Effector memory CD8-positive, alpha-beta T cell (primary cell): ENCODE measurements around the gene SLC29A4.
"Not testable (repeated sequence)": the region's sequence is repeated elsewhere in the genome, so short reads cannot be mapped to it uniquely, and the experiment has no call there.

Experiments
- ATAC-seq: fragments of 150-1000 bp; cut with Tn5 transposase; replicated peaks from 2 replicates; pipeline ENCODE4 v1.10.0; 2021; ENCODE audit warnings: mild to moderate bottlenecking, moderate library complexity
- DNase-seq, 3 experiments: peaks; one replicate each; pipeline ENCODE4 v3.0.0; 2021
- H3K27ac Mint-ChIP-seq, 2 donors: one replicate each; pipeline ENCODE4 v1.8.0; 2022; ENCODE audit warnings: mild to moderate bottlenecking in 2 of 2, mixed read lengths in 2 of 2, moderate library complexity in 2 of 2
- H3K27me3 Mint-ChIP-seq, 2 donors: one replicate each; pipeline ENCODE4 v1.8.0; 2022; ENCODE audit warnings: mixed read lengths in 2 of 2
- H3K36me3 Mint-ChIP-seq: one replicate; pipeline ENCODE4 v1.8.0; 2022; ENCODE audit warnings: mild to moderate bottlenecking, moderate library complexity, mixed read lengths; ENCODE audit not compliant: insufficient read depth
- H3K4me1 Mint-ChIP-seq, 2 donors: one replicate each; pipeline ENCODE4 v1.8.0; 2022; ENCODE audit warnings: low read depth in 2 of 2, mixed read lengths in 2 of 2
- H3K4me3 Mint-ChIP-seq, 2 donors: one replicate each; pipeline ENCODE4 v1.8.0; 2022; ENCODE audit warnings: mild to moderate bottlenecking in 2 of 2, mixed read lengths in 2 of 2, moderate library complexity in 2 of 2
- H3K9me3 Mint-ChIP-seq, 2 donors: one replicate each; pipeline ENCODE4 v1.8.0; 2022; ENCODE audit warnings: mixed read lengths in 2 of 2
- total RNA-seq, 9 experiments: gene quantifications; one replicate each; lab custom pipeline; 2026; lab: John Stamatoyannopoulos, UW

The SLC29A4 gene, protein sequence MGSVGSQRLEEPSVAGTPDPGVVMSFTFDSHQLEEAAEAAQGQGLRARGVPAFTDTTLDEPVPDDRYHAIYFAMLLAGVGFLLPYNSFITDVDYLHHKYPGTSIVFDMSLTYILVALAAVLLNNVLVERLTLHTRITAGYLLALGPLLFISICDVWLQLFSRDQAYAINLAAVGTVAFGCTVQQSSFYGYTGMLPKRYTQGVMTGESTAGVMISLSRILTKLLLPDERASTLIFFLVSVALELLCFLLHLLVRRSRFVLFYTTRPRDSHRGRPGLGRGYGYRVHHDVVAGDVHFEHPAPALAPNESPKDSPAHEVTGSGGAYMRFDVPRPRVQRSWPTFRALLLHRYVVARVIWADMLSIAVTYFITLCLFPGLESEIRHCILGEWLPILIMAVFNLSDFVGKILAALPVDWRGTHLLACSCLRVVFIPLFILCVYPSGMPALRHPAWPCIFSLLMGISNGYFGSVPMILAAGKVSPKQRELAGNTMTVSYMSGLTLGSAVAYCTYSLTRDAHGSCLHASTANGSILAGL
- 0 to 2.0 (median 0.26) reads per million in 9 experiments for total RNA-seq

DNA sequence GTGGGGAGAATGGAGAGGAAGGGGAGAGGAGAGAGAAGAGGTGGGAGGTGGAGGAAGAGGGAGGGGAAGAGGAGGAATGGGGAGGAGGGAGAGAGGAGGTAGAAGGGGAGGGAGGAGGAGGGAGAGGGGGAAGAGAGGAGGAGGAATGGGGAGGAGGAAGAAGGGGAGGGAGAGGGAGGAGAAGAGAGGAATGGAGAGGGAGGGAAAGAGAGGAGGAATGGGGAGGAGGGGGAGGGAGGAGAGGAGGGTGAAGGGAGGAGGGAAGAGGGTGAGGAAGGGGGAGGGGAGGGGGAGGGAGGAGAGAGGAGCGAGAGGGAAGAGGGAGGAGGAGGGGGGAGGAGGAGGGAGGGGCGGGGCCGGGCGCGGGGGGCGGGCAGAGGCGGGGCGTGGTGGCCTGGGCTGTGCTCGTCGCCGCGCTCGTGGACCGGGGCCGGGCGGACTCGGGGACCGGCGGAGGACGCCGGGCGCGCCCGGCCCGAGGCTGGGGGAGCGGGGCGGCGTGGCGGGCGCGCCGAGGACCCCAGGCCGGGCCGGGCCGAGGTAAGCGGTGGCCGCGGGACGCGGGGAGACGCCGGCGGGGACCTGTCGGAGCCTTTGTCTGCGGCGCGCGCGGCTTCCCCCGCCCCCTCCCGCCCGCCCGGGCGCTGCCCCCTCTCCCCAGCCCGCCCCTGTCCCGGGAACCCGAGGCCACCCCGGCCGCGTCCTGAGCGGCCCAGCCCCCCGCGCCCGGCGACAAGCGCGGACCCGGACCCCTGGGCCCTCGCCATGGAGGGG lies at the start of gene SLC29A4:
Gene SLC29A4 (plus strand): TSS at position 401 of the 774 bp plus-strand sequence. CDS start 4,874 bp downstream, outside the sequence.
- no peaks in the 10 kb centered on the region for H3K9me3 Mint-ChIP-seq
- DNase-seq (no peak), ATAC-seq (peak; percentile 62)
- H3K27me3 Mint-ChIP-seq: peaks cover 5 to 51% of the 10 kb centered on the region in 2 donors
- H3K4me3 Mint-ChIP-seq: peak within 1 kb of the TSS in 1 of 2 donors; percentile 19
- H3K27ac Mint-ChIP-seq: no peak within 1 kb of the TSS
- H3K4me1 Mint-ChIP-seq: peaks cover 0 to 1% of the 10 kb centered on the region in 2 donors
- no peaks in the 10 kb centered on the region for H3K36me3 Mint-ChIP-seq

DNA sequence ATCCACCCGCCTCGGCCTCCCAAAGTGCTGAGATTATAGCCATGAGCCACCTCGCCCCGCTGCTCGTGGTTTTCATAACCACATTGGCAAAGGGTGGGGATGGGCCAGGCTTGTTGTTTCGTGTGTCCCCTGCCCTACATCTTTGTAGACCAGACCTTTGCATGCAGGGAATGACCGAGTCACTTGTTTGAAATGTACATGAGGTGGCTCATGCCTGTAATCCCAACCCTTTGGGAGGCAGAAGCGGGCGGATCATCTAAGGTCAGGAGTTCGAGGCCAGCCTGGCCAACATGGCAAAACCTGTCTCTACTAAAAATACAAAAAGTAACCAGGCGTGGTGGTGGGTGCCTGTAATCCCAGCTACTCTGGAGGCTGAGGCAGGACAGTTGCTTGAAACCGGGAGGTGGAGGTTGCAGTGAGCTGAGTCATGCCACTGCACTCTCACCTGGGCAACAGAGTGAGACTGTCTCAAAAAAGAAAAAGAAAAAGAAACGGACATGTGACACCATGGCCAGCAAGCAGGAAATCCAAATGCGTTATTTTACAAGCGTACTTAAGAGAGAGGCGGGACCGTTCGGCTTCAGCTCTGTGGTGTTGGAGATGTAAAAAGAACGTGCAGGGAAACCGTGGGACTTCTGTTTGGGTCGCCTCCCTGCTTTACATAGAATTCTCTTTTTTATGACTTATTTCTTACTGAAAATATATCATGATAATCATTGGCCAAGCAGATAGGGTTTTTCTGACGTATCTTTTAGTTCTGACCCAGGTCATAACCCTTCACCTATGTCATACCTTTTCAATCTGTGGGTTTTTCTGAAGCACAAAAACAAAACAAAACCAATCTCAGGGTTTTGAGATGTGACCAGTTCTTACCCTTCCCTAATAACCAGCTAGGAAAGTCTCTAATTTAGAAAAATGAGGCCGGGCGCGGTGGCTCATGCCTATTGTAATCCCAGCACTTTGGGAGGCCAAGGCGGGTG lies 47.6 kb upstream of the SLC29A4 start:
- Mint-ChIP-seq H3K36me3 (peaks cover 26% of the 10 kb centered on the region), H3K4me3 (no peak overlapping the region), H3K4me1 (peaks cover 2 to 5% of the 10 kb centered on the region in 2 donors), H3K27me3 (peaks cover 7 to 11% of the 10 kb centered on the region in 2 donors), H3K9me3 (no peaks in the 10 kb centered on the region), H3K27ac (peak overlapping the region in 1 of 2 donors; percentile 53)
- no peak for DNase-seq
- ATAC-seq: no peak

DNA sequence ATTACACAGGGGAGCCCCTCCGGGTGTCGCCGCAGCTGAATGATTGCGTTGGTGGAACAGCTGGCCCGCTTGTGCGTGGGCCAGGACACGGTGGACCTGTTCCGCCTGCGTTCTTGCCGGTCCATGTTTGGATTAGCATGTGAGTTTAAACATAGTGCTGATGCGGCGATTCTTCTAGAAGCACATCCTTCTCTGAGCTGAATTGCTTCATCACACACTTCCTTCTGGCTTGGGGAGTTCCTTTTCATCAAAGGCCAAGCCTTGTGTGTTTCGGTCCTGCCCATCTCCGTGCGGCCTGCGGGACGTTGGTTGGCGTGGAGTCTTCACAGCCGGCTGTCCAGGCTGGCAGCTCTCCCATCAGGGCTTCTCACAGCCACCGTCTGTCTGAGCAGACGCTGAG lies 45.5 kb upstream of the SLC29A4 start:
- H3K27ac Mint-ChIP-seq: no peak overlapping the region
- H3K9me3 Mint-ChIP-seq: no peaks in the 10 kb centered on the region
- no peak overlapping the region for H3K4me3 Mint-ChIP-seq
- peaks cover 14 to 16% of the 10 kb centered on the region in 2 donors for H3K4me1 Mint-ChIP-seq
- H3K27me3 Mint-ChIP-seq: peaks cover 23 to 32% of the 10 kb centered on the region in 2 donors
- H3K36me3 Mint-ChIP-seq: peaks cover 7% of the 10 kb centered on the region
- ATAC-seq (no peak), DNase-seq (no peak)

DNA sequence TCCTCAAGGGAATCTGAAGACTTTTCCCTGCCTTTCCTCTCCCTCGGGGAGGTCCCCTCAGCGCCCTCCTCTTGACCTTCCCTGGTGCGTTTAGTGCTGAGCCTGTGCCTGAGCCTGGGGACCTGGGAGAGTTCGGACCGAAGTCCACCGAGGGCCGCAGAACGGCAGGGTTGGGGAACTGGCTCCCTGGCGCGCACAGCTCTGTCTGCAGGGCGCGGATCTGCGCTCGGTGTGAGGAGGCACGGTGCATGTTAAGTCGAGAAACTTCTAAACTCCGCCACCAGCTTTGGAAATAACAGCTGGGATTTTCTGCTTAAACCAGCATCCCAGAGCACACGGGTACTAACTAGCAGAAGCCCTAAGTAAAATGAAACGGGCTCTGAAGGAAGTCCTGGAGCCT lies 44.2 kb upstream of the SLC29A4 start:
- H3K27me3 Mint-ChIP-seq: peaks cover 29 to 32% of the 10 kb centered on the region in 2 donors
- no peaks in the 10 kb centered on the region for H3K9me3 Mint-ChIP-seq
- H3K4me3 Mint-ChIP-seq: no peak overlapping the region
- peaks cover 3% of the 10 kb centered on the region for H3K36me3 Mint-ChIP-seq
- ATAC-seq (no peak), DNase-seq (no peak)
- peaks cover 14 to 15% of the 10 kb centered on the region in 2 donors for H3K4me1 Mint-ChIP-seq
- no peak overlapping the region for H3K27ac Mint-ChIP-seq

DNA sequence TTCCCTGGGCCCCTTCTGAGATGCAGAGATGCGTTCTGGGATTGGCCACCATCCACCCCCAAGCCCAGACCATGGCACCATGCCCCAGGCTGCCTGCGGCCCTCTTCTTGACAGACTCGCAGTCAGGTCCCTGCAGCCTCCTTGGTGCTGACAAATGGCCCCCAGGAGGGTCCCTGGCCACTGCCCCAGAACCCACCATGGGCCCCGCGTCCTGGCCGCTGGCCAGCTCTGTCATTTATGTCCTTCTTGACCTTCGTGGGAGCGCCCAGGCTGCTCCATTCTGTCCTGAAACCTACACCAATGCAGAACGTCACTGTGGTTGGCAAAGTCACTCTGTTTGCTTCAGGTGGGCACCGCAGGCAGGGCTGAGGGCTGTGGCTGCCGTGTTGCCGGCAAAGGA lies 39.5 kb upstream of the SLC29A4 start:
- H3K9me3 Mint-ChIP-seq: no peaks in the 10 kb centered on the region
- no peak overlapping the region for H3K27ac Mint-ChIP-seq
- H3K4me1 Mint-ChIP-seq: peaks cover 13 to 14% of the 10 kb centered on the region in 2 donors
- peaks cover 3% of the 10 kb centered on the region for H3K36me3 Mint-ChIP-seq
- H3K27me3 Mint-ChIP-seq: peaks cover 28 to 29% of the 10 kb centered on the region in 2 donors
- no peak overlapping the region for H3K4me3 Mint-ChIP-seq
- no peak for DNase-seq
- ATAC-seq: no peak

DNA sequence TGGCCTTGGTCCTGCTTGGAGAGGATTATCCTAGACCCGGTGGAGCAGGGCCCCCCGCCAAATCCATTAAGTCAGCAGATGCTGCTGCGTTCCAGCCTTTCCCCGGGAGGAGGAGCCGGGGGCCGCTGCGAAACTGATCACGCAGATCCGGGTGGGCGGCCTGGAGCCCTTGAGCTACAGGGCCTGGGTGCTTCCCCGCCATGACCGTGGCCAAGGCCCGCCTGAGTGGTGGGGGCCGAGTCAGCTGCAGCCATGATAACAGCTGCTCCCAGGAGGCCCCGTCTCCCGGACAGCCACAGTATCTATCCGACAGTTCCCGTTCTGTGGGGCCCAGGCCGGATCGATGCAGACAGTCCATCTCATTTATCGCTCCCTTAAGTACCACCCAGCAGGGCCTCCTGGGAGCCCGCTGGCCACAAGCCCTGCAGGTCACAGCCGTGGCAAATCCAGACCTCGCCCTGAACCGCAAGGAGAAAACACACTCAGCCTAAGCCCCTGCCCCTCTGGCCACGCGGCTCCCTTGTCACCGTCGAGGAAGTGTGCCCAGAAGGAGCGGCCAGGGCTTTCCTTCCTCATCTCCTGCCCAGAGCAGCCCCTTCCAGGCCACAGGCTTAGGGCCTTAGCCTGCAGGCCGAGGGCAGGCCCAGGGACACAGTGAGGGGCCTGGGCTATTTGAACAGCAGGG lies 34.4 kb upstream of the SLC29A4 start:
- no peak for DNase-seq
- peak overlapping the region in 1 of 2 donors; percentile 80 for H3K27ac Mint-ChIP-seq
- no peaks in the 10 kb centered on the region for H3K4me1 Mint-ChIP-seq
- H3K27me3 Mint-ChIP-seq: peaks cover 4 to 8% of the 10 kb centered on the region in 2 donors
- no peak for ATAC-seq
- H3K36me3 Mint-ChIP-seq: no peaks in the 10 kb centered on the region
- H3K9me3 Mint-ChIP-seq: no peaks in the 10 kb centered on the region
- no peak overlapping the region for H3K4me3 Mint-ChIP-seq

DNA sequence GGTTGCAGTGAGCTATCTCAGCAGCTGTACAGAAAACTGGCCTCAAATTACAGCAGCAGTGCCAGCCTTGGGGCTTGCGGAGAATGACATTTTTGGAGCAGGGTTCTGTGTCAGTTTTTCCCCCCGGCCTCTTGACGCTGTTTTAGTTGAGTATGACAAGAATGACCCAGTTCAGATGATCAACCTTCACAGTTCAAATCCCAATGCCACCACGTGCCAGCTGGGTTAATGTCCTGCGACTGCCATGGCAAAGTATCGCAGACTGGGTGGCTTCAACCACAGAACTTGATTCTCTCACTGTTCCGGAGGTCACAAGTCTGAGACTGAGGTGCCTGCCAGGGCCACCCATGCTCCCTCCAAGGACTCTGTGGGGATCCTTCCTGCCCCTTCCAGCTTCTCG lies 32.0 kb upstream of the SLC29A4 start:
- H3K36me3 Mint-ChIP-seq, ATAC-seq, H3K4me1 Mint-ChIP-seq, H3K4me3 Mint-ChIP-seq, DNase-seq, H3K9me3 Mint-ChIP-seq, H3K27ac Mint-ChIP-seq: not testable (repeated sequence)
- peaks cover 10 to 24% of the 10 kb centered on the region in 2 donors for H3K27me3 Mint-ChIP-seq

DNA sequence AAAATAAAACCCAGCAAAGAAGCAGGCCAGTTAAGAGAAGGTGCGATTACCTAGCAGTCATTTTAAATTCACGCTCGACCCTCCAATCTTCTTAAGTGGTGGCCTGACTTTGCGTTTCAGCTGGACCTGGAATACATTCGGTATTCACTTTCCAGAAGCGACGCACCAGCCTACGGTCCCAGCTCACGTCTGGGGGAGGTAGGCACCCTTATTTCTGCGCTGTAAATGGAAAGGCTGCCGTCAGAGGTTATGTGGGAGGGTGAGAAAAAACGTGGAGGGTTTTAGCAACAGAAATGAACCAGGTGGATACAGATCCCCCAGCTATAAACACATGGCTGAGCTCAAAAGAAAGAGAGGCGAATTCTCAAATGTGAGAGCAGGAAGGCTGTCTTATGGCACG lies 29.2 kb upstream of the SLC29A4 start:
- DNase-seq, H3K4me1 Mint-ChIP-seq, H3K36me3 Mint-ChIP-seq, H3K4me3 Mint-ChIP-seq, H3K27ac Mint-ChIP-seq, H3K9me3 Mint-ChIP-seq, ATAC-seq: not testable (repeated sequence)
- peaks cover 10 to 30% of the 10 kb centered on the region in 2 donors for H3K27me3 Mint-ChIP-seq

DNA sequence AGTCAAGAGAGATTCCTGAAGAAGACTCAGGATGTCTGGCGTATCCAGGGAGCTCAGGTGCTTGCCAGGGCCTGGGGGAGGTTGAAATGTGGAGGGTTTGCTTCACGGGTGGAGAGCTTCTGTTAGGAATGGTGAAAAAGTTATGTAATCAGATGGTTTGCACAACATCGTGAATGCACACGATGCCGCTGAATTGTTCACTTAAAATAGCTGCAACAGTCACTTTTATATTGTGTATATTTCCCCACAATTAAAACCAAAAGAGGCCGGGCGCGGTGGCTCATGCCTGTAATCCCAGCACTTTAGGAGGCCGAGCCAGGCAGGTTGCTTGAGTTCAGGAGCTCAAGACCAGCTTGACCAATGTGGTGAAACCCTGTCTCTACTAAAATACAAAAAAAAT lies 28.4 kb upstream of the SLC29A4 start:
- peaks cover 10 to 30% of the 10 kb centered on the region in 2 donors for H3K27me3 Mint-ChIP-seq
- not testable (repeated sequence) for ATAC-seq, H3K4me1 Mint-ChIP-seq, H3K4me3 Mint-ChIP-seq, H3K36me3 Mint-ChIP-seq, H3K27ac Mint-ChIP-seq, H3K9me3 Mint-ChIP-seq, DNase-seq

DNA sequence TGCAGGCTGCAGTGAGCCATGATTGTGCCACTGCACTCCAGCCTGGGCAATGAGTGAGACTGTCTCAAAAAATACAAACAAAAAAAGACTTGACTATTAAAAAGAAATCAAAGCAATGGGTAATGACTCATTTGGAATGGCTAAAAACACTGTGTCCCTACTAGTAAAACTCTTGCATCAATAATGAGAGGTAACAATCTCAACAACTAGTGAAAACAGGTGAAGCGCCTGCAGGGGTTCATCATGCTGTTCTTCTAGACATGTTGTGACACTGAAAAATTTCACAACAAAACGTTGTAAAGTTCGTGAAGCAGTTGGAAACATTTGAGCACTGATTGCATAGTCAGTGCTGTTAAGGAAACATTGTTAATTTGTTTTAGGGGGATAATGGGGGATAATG lies 26.9 kb upstream of the SLC29A4 start:
- DNase-seq (no peak), ATAC-seq (no peak)
- H3K4me1 Mint-ChIP-seq: no peaks in the 10 kb centered on the region
- H3K36me3 Mint-ChIP-seq: no peaks in the 10 kb centered on the region
- H3K9me3 Mint-ChIP-seq: no peaks in the 10 kb centered on the region
- no peak overlapping the region for H3K27ac Mint-ChIP-seq
- peaks cover 10 to 30% of the 10 kb centered on the region in 2 donors for H3K27me3 Mint-ChIP-seq
- H3K4me3 Mint-ChIP-seq: no peak overlapping the region

DNA sequence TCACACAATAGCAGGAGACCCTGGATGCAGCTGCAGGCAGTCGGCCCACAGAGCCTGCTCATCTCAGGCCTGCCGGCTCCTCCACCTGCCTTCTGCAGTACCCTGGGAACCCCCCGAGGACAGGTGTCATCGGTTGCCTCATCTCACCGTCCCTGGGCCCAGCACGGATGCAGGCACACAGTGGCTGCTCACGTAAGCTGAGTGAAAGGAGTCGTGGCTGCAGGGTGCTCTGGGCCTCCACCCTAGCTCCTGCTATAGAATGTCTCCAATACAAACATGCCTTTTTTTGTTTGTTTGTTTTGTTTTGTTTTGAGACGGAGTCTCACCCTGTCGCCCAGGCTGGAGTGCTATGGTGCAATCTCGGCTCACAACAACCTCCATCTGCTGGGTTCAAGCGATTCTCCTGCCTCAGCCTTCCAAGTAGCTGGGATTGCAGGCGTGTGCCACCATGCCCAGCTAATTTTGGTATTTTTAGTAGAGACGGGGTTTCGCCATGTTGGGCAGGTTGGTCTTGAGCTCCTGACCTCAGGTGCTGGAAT lies 22.1 kb upstream of the SLC29A4 start:
- not testable (repeated sequence) for H3K4me1 Mint-ChIP-seq, DNase-seq, H3K9me3 Mint-ChIP-seq, H3K36me3 Mint-ChIP-seq, H3K4me3 Mint-ChIP-seq, ATAC-seq, H3K27ac Mint-ChIP-seq
- peaks cover 2 to 12% of the 10 kb centered on the region in 2 donors for H3K27me3 Mint-ChIP-seq

DNA sequence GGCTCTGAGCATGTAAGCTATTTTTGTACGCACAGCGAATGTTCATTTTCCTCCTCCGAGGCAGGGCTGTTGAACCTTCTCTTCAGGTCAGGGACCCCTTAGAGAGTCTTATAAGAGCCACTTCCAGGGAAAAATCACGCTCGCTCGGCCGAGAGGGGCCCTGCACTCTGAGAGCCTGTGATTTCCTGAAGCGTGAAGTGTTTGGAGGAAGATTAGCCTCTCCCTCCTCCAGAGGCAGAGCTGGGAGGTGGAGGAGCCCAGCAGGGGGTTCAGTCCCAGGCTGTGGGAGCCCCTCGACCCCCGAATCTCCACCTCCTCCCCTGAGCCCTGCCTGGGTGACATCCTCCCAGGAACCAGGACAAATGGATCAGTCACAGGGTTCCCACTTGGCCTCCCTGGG lies 19.7 kb upstream of the SLC29A4 start:
- not testable (repeated sequence) for ATAC-seq, H3K4me3 Mint-ChIP-seq, H3K9me3 Mint-ChIP-seq, H3K27ac Mint-ChIP-seq, H3K36me3 Mint-ChIP-seq, H3K4me1 Mint-ChIP-seq, DNase-seq
- peaks cover 7 to 13% of the 10 kb centered on the region in 2 donors for H3K27me3 Mint-ChIP-seq
